Measurements from ENCODE around the gene ICAM5. TPM values are rescaled to one million over a fixed set of nuclear protein-coding genes. Genes with fewer than 3 reads are reported as not detected.

ICAM5 gene
- total RNA-seq, 1 experiment from 2014 or later, result 53.9 TPM

GRCh38 chr19:10295305-10295846 lies 5.6 kb downstream of the ICAM5 start:
- DNase-seq (ENCODE audit: low read depth, low spot score) (no peak), ATAC-seq (no peak)
- no peak overlapping the region for H2AFZ ChIP-seq (ENCODE audit: low read depth, low read length, poor library complexity, severe bottlenecking)
- RAD21 ChIA-PET (ENCODE audit: low non-redundant PET in 1 of 2, low total read pairs in 2 of 2, uncharacterized antibody in 2 of 2, unreplicated experiment in 2 of 2), result no interaction called here
- no peak overlapping the region for H3K4me3 ChIP-seq (replicated peaks in 1 of 2; ENCODE audit: low read depth in 1 of 2, low read length in 2 of 2)
- no peak overlapping the region for H3K27ac ChIP-seq (ENCODE audit: low read depth, low read length)
- BruUV-seq (replicated peaks), result no TSS peak
- peaks cover 14% of the 10 kb centered on the region; the same call in 1 of the 2 replicates for H3K79me2 ChIP-seq (ENCODE audit: insufficient read depth, low read length)
- POLR2A ChIA-PET, result no interaction called here
- no peak overlapping the region for H3K9ac ChIP-seq (ENCODE audit: low read length)
- H3K36me3 ChIP-seq (ENCODE audit: control insufficient read depth in 1 of 2, insufficient read depth in 2 of 2, low read length in 2 of 2), result peaks cover 2 to 23% of the 10 kb centered on the region in 2 experiments; a peak in 2 of 4 replicates
- no peaks in the 10 kb centered on the region for H4K20me1 ChIP-seq (ENCODE audit: insufficient read depth)
- intact Hi-C loops (cut with micrococcal nuclease), result no loop called here
- no peaks in the 10 kb centered on the region for H3K9me3 ChIP-seq (ENCODE audit: control insufficient read depth in 1 of 2, insufficient read depth in 1 of 2, low read depth in 1 of 2, low read length in 2 of 2)
- TF ChIP-seq EZH2 (IDR thresholded peaks at IDR 0.05) (no peak), EZH2phosphoT487 (IDR thresholded peaks at IDR 0.05; ENCODE audit: borderline replicate concordance) (no peak), TCF7L2 (IDR thresholded peaks at IDR 0.05; ENCODE audit: borderline replicate concordance, extremely low read depth, insufficient read depth, insufficient read length) (no peak), RAD21 (IDR thresholded peaks at IDR 0.05; ENCODE audit: low read depth) (no peak), ATF3 (IDR thresholded peaks at IDR 0.05) (no peak), CEBPB (IDR thresholded peaks at IDR 0.05; ENCODE audit: low read depth) (no peak)
- TF ChIP-seq, protein P1, sequence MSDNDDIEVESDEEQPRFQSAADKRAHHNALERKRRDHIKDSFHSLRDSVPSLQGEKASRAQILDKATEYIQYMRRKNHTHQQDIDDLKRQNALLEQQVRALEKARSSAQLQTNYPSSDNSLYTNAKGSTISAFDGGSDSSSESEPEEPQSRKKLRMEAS (IDR thresholded peaks at IDR 0.05), result no peak
- peaks cover 9 to 27% of the 10 kb centered on the region in 2 experiments for H3K4me1 ChIP-seq (ENCODE audit: control insufficient read depth in 1 of 2, insufficient read depth in 2 of 2, low read length in 2 of 2)
- no peaks in the 10 kb centered on the region for H3K27me3 ChIP-seq (ENCODE audit: insufficient read depth, low read length)
- CTCF ChIA-PET, result no interaction called here
- H3K9me2 ChIP-seq (ENCODE audit: insufficient read depth), result no peaks in the 10 kb centered on the region
- H3K4me2 ChIP-seq (ENCODE audit: low read length), result no peak overlapping the region

- Histone ChIP-seq H2AFZ (ENCODE audit: low read depth, low read length, poor library complexity, severe bottlenecking) (no peak overlapping the region), H3K4me2 (ENCODE audit: low read length) (no peak overlapping the region), H3K4me1 (ENCODE audit: control insufficient read depth in 1 of 2, insufficient read depth in 2 of 2, low read length in 2 of 2) (peaks cover 9 to 20% of the 10 kb centered on the region in 2 experiments), H4K20me1 (ENCODE audit: insufficient read depth) (no peaks in the 10 kb centered on the region), H3K36me3 (ENCODE audit: control insufficient read depth in 1 of 2, insufficient read depth in 2 of 2, low read length in 2 of 2) (peaks cover 2 to 23% of the 10 kb centered on the region in 2 experiments; a peak in 2 of 4 replicates), H3K9me3 (ENCODE audit: control insufficient read depth in 1 of 2, insufficient read depth in 1 of 2, low read depth in 1 of 2, low read length in 2 of 2) (no peaks in the 10 kb centered on the region), H3K4me3 (replicated peaks in 1 of 2; ENCODE audit: low read depth in 1 of 2, low read length in 2 of 2) (no peak overlapping the region), H3K27me3 (ENCODE audit: insufficient read depth, low read length) (no peaks in the 10 kb centered on the region), H3K27ac (ENCODE audit: low read depth, low read length) (no peak overlapping the region), H3K79me2 (ENCODE audit: insufficient read depth, low read length) (peaks cover 8% of the 10 kb centered on the region; the same call in 1 of the 2 replicates), H3K9me2 (ENCODE audit: insufficient read depth) (no peaks in the 10 kb centered on the region), H3K9ac (ENCODE audit: low read length) (no peak overlapping the region)
- no peak for DNase-seq (ENCODE audit: low read depth, low spot score)
- intact Hi-C loops (cut with micrococcal nuclease), result no loop called here
- ChIA-PET CTCF (no interaction called here), POLR2A (no interaction called here), RAD21 (ENCODE audit: low non-redundant PET in 1 of 2, low total read pairs in 2 of 2, uncharacterized antibody in 2 of 2, unreplicated experiment in 2 of 2) (no interaction called here)
- no TSS peak for BruUV-seq (replicated peaks)
- no peak for ATAC-seq
- TF ChIP-seq SP1 (IDR thresholded peaks at IDR 0.05; ENCODE audit: low read depth) (no peak), ATF3 (IDR thresholded peaks at IDR 0.05) (no peak), EZH2 (IDR thresholded peaks at IDR 0.05) (no peak), EZH2phosphoT487 (IDR thresholded peaks at IDR 0.05; ENCODE audit: borderline replicate concordance) (no peak), ZNF274 (IDR thresholded peaks at IDR 0.05; ENCODE audit: low read depth, low read length) (no peak), TCF7L2 (IDR thresholded peaks at IDR 0.05; ENCODE audit: borderline replicate concordance, extremely low read depth, insufficient read depth, insufficient read length) (no peak), FOSL1 (IDR thresholded peaks at IDR 0.05; ENCODE audit: low read depth) (no peak), RAD21 (IDR thresholded peaks at IDR 0.05; ENCODE audit: low read depth) (no peak), YY1 (IDR thresholded peaks at IDR 0.05; ENCODE audit: extremely low read depth, insufficient replicate concordance, low read depth, low read length) (no peak), REST (IDR thresholded peaks at IDR 0.05; ENCODE audit: low read depth) (no peak), EGR1 (IDR thresholded peaks at IDR 0.05; ENCODE audit: low read depth) (no peak), CBX3 (IDR thresholded peaks at IDR 0.05; ENCODE audit: low read depth) (no peak), SRF (IDR thresholded peaks at IDR 0.05; ENCODE audit: low read depth) (no peak)
Measured at GRCh38 chr19:10295847-10296591, 6.3 kb downstream of the ICAM5 start.

Measured in HCT116 (cell line).